GM18520 (cell line): ENCODE measurements around the gene ADNP2.

ENCODE experiments used
- ATAC-seq: cut with Tn5 transposase; IDR thresholded peaks from one replicate; pipeline ENCODE4 v1.9.1; 2021; ENCODE audit not compliant: unreplicated experiment

The ADNP2 gene

GRCh38 chr18:80170395-80171053 lies 61.5 kb downstream of the ADNP2 start:
- no peak for ATAC-seq

- ATAC-seq = no peak
Observed at GRCh38 chr18:80171054-80171872, 62.2 kb downstream of the ADNP2 start.

GRCh38 chr18:80172056-80172455 lies 63.0 kb downstream of the ADNP2 start:
- ATAC-seq = no peak

- ATAC-seq = no peak
Observed at GRCh38 chr18:80173060-80173459, 64.0 kb downstream of the ADNP2 start.

GRCh38 chr18:80175451-80176204 lies 66.6 kb downstream of the ADNP2 start:
- no peak for ATAC-seq

GRCh38 chr18:80176334-80177073 lies 67.4 kb downstream of the ADNP2 start:
- no peak for ATAC-seq

GRCh38 chr18:80177128-80177527 lies 68.1 kb downstream of the ADNP2 start:
- ATAC-seq = no peak

- ATAC-seq = peak; percentile 30
Observed at GRCh38 chr18:80178935-80179818, 70.1 kb downstream of the ADNP2 start.

- no peak for ATAC-seq
Observed at GRCh38 chr18:80179857-80180558, 70.9 kb downstream of the ADNP2 start.

GRCh38 chr18:80180778-80181564 lies 71.9 kb downstream of the ADNP2 start:
- no peak for ATAC-seq

- ATAC-seq = no peak
Observed at GRCh38 chr18:80181642-80182461, 72.8 kb downstream of the ADNP2 start.

GRCh38 chr18:80182855-80183254 lies 73.8 kb downstream of the ADNP2 start:
- ATAC-seq = no peak

GRCh38 chr18:80183273-80184050 lies 74.4 kb downstream of the ADNP2 start:
- ATAC-seq = no peak

GRCh38 chr18:80184243-80184772 lies 75.2 kb downstream of the ADNP2 start:
- no peak for ATAC-seq

GRCh38 chr18:80185545-80185944 lies 76.5 kb downstream of the ADNP2 start:
- ATAC-seq = no peak

GRCh38 chr18:80187956-80188642 lies 79.0 kb downstream of the ADNP2 start:
- no peak for ATAC-seq
